Liver (tissue), 9 donors: Measurements from ENCODE around the gene PCSK4. TPM values are rescaled to one million over a fixed set of nuclear protein-coding genes. Genes with fewer than 3 reads are reported as not detected.

Experiments used
- DNase-seq: peaks from one replicate; pipeline ENCODE4 v3.0.0-alpha.2; 2017; ENCODE audit warnings: low spot score
- H3K27ac ChIP-seq, 2 donors: one replicate each; pipeline ENCODE4 v1.7.0; 2013; ENCODE audit warnings: inconsistent platforms in 2 of 2, low read length in 2 of 2, control low read depth in 1 of 2, low read depth in 1 of 2, mild to moderate bottlenecking in 1 of 2
- H3K27me3 ChIP-seq, 4 donors: one replicate each; pipeline versions ENCODE4 v1.6.1 to v1.7.0; 2013; ENCODE audit warnings: low read length in 3 of 4, inconsistent platforms in 1 of 4, mild to moderate bottlenecking in 1 of 4, moderate library complexity in 1 of 4; ENCODE audit not compliant: control insufficient read depth in 4 of 4, insufficient read depth in 4 of 4
- H3K36me3 ChIP-seq, 4 donors: one replicate each; pipeline versions ENCODE4 v1.6.1 to v1.7.0; 2013; ENCODE audit warnings: low read length in 3 of 4, mild to moderate bottlenecking in 3 of 4, low read depth in 1 of 4, moderate library complexity in 1 of 4; ENCODE audit not compliant: control insufficient read depth in 4 of 4, insufficient read depth in 3 of 4
- H3K4me1 ChIP-seq, 4 donors: one replicate each; pipeline versions ENCODE4 v1.6.1 to v1.7.0; 2013; ENCODE audit warnings: low read length in 3 of 4, mild to moderate bottlenecking in 3 of 4, moderate library complexity in 1 of 4; ENCODE audit not compliant: control insufficient read depth in 4 of 4, insufficient read depth in 4 of 4
- H3K4me3 ChIP-seq, 3 donors: one replicate each; pipeline versions ENCODE4 v1.6.1 to v1.7.0; 2013; ENCODE audit warnings: low read length in 3 of 3, control low read depth in 1 of 3, low read depth in 1 of 3, mild to moderate bottlenecking in 1 of 3
- H3K9ac ChIP-seq, 2 donors: one replicate each; pipeline ENCODE4 v1.7.0; 2013; ENCODE audit warnings: low read length in 2 of 2, mild to moderate bottlenecking in 2 of 2, moderate library complexity in 2 of 2, control low read depth in 1 of 2, low read depth in 1 of 2
- H3K9me3 ChIP-seq, 4 donors: one replicate each; pipeline versions ENCODE4 v1.6.1 to v1.7.0; 2013; ENCODE audit warnings: low read length in 3 of 4; ENCODE audit not compliant: control insufficient read depth in 4 of 4
- EGR1 ChIP-seq, 2 donors: IDR thresholded peaks; 2 replicates each; pipeline ENCODE4 v1.6.1; 2016 to 2018; ENCODE audit warnings: antibody characterized with exemption in 2 of 2, low read depth in 2 of 2
- FOXA1 ChIP-seq: IDR thresholded peaks from 2 replicates; pipeline ENCODE4 v1.6.1; 2016; ENCODE audit warnings: antibody characterized with exemption
- FOXA2 ChIP-seq: IDR thresholded peaks from 2 replicates; pipeline ENCODE4 v1.6.1; 2016; ENCODE audit warnings: antibody characterized with exemption
- GABPA ChIP-seq, 2 donors: IDR thresholded peaks in 1 of 2; conservative IDR thresholded peaks in 1 of 2; 2 replicates each; pipeline ENCODE4 v1.6.1; 2016; ENCODE audit warnings: antibody characterized with exemption in 2 of 2, mild to moderate bottlenecking in 1 of 2, moderate library complexity in 1 of 2
- HNF4G ChIP-seq: IDR thresholded peaks from 2 replicates; pipeline ENCODE4 v1.6.1; 2016; ENCODE audit warnings: antibody characterized with exemption
- JUND ChIP-seq, 2 donors: IDR thresholded peaks; 2 replicates each; pipeline ENCODE4 v1.6.1; 2016; ENCODE audit warnings: antibody characterized with exemption in 2 of 2
- NR2F2 ChIP-seq: IDR thresholded peaks from 2 replicates; pipeline ENCODE4 v1.6.1; 2016; ENCODE audit warnings: antibody characterized with exemption
- RAD21 ChIP-seq, 2 donors: IDR thresholded peaks; 2 replicates each; pipeline ENCODE4 v1.6.1; 2016; ENCODE audit warnings: antibody characterized with exemption in 2 of 2, mild to moderate bottlenecking in 2 of 2
- SP1 ChIP-seq: IDR thresholded peaks from 2 replicates; pipeline ENCODE4 v1.6.1; 2018; ENCODE audit warnings: antibody characterized with exemption, mild to moderate bottlenecking
- TAF1 ChIP-seq: conservative IDR thresholded peaks from 2 replicates; pipeline ENCODE4 v1.6.1; 2016; ENCODE audit warnings: antibody characterized with exemption, mild to moderate bottlenecking
- WGBS: extraction: QIAGEN DNeasy Blood & Tissue Kit; methylation state at CpG from one replicate; pipeline ENCODE4 v1.1.7; 2013; 5-methylcytosine and 5-hydroxymethylcytosine counted together
- polyA plus RNA-seq, 2 donors: library from polyadenylated mRNA; stranded (reverse) in 1 of 2; unstranded in 1 of 2; fragments of 200-250 nt in 1 of 2; fragments of >200 nt in 1 of 2; fragmentation: Nextera tagmentation in 1 of 2; extraction: Ambion mirVana in 1 of 2; gene quantifications; one replicate each; pipeline versions ENCODE4 v1.2.1 to v1.2.3, GENCODE V29; 2013 to 2015
- total RNA-seq, 2 donors: library from RNA; depleted of rRNA; stranded (reverse); fragments of >200 nt; gene quantifications; one replicate each; pipeline ENCODE4 v1.2.3, GENCODE V29; 2014
- TF ChIP-seq, protein P1 (sequence below): IDR thresholded peaks from 2 replicates; pipeline ENCODE4 v1.6.1; 2016; ENCODE audit warnings: antibody characterized with exemption
- TF ChIP-seq, protein P2 (sequence below): fragments of 150-350 bp; IDR thresholded peaks from 2 replicates; pipeline ENCODE4 v1.5.1; 2017; ENCODE audit warnings: improper control_type of control experiment, low read depth, low read length; ENCODE audit not compliant: missing input control
- TF ChIP-seq, protein P3 (sequence below): IDR thresholded peaks from 2 replicates; pipeline ENCODE4 v1.6.1; 2016; ENCODE audit warnings: antibody characterized with exemption, mild to moderate bottlenecking
- TF ChIP-seq, protein P4 (sequence below): IDR thresholded peaks from 2 replicates; pipeline ENCODE4 v1.6.1; 2016; ENCODE audit warnings: antibody characterized with exemption
- donor health status: healthy.
- donor health status: healthy.
- donor health status: healthy.
- donor health status: healthy.
- donor health status: healthy.

PCSK4 gene
- total and polyA plus RNA-seq, 4 donors, result 0.60 to 2.6 (median 1.9) TPM

DNA sequence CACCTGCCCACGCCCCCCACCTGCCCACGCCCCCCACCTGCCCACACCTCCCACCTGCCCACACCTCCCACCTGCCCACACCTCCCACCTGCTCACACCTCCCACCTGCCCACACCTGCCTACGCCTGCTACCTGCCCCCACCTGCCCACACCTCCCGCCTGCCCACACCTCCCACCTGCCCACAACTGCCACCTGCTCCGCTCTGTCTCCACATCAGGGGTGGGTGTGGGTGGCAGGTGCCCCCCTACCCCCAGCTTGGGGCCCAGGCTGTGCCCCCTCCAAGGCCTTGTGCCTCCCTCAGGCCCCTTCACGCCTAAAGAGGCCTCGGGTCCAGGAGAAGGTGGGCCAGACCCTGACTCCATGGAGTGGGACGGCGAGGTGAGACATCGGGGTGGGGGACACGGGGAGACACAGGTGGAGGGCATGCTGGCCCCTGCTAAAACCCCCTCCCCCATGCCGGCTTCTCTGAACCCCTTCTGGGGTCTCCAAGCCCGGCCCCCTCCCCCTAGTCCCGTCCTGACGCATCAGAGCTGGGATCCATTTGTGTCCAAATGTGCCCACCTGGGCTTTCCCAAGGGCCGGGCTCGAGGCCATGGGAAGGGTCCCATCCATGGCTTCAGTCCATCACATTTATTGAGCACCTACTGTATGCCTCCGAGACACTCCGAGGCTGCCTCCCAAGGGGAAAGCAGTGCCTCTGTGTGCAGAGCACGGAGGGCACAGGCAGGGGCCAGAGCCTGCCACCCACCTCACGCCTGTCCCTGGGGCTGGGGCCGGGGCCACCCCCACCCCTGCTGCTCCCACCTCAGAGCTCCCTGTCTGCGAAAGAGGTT, 38.7 kb upstream of the PCSK4 start:
- no peaks in the 10 kb centered on the region for H3K9me3 ChIP-seq
- H3K36me3 ChIP-seq, result no peaks in the 10 kb centered on the region
- H3K27ac ChIP-seq, result no peak overlapping the region
- H3K4me1 ChIP-seq, result peaks cover 0 to 5% (median 2%) of the 10 kb centered on the region in 4 donors
- DNase-seq, result no peak
- H3K9ac ChIP-seq, result no peak overlapping the region
- peaks cover 0 to 20% (median 5%) of the 10 kb centered on the region in 4 donors for H3K27me3 ChIP-seq
- TF ChIP-seq NR2F2 (no peak), TAF1 (no peak), RAD21 (IDR thresholded peaks at IDR 0.05) (no peak), HNF4G (no peak), FOXA1 (no peak), JUND (IDR thresholded peaks at IDR 0.05) (no peak), SP1 (no peak)
- TF ChIP-seq, protein P1, sequence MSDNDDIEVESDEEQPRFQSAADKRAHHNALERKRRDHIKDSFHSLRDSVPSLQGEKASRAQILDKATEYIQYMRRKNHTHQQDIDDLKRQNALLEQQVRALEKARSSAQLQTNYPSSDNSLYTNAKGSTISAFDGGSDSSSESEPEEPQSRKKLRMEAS, result no peak
- 78% methylated on average over 23 of the region's 23 CpGs for WGBS
- H3K4me3 ChIP-seq, result no peak overlapping the region

DNA sequence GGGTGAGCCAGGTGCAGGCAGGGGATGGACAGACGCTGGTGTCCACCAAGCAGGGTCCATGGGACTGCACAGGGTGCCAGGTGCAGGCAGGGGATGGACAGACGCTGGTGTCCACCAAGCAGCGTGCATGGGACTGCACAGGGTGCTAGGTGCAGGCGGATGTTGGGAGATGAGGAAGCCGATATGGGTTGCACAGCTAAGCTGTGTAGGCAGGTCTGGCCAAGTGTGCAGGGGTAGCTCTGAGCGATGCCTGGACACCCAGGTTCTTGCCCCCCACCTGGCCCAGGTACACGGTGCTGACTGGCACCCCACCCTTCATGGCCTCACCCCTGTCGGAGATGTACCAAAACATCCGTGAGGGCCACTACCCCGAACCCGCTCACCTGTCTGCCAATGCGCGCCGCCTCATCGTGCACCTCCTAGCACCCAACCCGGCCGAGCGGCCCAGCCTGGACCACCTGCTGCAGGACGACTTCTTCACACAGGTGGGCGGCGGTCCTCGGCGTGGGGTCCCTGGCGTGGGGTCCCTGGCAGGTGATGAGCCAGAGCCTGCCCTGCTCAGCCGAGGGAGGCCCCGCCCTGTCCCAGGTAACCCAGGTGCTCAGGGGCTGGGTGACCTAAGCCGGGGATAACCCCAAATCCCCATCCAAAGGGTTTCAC, 37.6 kb upstream of the PCSK4 start:
- H3K36me3 ChIP-seq, result no peaks in the 10 kb centered on the region
- TF ChIP-seq SP1 (no peak), EGR1 (IDR thresholded peaks at IDR 0.05; ENCODE audit: low read depth in 2 of 2) (no peak), RAD21 (IDR thresholded peaks at IDR 0.05) (no peak), GABPA (IDR thresholded peaks at IDR 0.05 in 1 of 2, conservative IDR thresholded peaks at IDR 0.05 in 1 of 2) (no peak), FOXA1 (no peak), FOXA2 (no peak), NR2F2 (no peak), TAF1 (no peak)
- TF ChIP-seq, protein P2, sequence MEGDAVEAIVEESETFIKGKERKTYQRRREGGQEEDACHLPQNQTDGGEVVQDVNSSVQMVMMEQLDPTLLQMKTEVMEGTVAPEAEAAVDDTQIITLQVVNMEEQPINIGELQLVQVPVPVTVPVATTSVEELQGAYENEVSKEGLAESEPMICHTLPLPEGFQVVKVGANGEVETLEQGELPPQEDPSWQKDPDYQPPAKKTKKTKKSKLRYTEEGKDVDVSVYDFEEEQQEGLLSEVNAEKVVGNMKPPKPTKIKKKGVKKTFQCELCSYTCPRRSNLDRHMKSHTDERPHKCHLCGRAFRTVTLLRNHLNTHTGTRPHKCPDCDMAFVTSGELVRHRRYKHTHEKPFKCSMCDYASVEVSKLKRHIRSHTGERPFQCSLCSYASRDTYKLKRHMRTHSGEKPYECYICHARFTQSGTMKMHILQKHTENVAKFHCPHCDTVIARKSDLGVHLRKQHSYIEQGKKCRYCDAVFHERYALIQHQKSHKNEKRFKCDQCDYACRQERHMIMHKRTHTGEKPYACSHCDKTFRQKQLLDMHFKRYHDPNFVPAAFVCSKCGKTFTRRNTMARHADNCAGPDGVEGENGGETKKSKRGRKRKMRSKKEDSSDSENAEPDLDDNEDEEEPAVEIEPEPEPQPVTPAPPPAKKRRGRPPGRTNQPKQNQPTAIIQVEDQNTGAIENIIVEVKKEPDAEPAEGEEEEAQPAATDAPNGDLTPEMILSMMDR, result no peak
- TF ChIP-seq, protein P3, sequence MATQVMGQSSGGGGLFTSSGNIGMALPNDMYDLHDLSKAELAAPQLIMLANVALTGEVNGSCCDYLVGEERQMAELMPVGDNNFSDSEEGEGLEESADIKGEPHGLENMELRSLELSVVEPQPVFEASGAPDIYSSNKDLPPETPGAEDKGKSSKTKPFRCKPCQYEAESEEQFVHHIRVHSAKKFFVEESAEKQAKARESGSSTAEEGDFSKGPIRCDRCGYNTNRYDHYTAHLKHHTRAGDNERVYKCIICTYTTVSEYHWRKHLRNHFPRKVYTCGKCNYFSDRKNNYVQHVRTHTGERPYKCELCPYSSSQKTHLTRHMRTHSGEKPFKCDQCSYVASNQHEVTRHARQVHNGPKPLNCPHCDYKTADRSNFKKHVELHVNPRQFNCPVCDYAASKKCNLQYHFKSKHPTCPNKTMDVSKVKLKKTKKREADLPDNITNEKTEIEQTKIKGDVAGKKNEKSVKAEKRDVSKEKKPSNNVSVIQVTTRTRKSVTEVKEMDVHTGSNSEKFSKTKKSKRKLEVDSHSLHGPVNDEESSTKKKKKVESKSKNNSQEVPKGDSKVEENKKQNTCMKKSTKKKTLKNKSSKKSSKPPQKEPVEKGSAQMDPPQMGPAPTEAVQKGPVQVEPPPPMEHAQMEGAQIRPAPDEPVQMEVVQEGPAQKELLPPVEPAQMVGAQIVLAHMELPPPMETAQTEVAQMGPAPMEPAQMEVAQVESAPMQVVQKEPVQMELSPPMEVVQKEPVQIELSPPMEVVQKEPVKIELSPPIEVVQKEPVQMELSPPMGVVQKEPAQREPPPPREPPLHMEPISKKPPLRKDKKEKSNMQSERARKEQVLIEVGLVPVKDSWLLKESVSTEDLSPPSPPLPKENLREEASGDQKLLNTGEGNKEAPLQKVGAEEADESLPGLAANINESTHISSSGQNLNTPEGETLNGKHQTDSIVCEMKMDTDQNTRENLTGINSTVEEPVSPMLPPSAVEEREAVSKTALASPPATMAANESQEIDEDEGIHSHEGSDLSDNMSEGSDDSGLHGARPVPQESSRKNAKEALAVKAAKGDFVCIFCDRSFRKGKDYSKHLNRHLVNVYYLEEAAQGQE, result no peak
- TF ChIP-seq, protein P4, sequence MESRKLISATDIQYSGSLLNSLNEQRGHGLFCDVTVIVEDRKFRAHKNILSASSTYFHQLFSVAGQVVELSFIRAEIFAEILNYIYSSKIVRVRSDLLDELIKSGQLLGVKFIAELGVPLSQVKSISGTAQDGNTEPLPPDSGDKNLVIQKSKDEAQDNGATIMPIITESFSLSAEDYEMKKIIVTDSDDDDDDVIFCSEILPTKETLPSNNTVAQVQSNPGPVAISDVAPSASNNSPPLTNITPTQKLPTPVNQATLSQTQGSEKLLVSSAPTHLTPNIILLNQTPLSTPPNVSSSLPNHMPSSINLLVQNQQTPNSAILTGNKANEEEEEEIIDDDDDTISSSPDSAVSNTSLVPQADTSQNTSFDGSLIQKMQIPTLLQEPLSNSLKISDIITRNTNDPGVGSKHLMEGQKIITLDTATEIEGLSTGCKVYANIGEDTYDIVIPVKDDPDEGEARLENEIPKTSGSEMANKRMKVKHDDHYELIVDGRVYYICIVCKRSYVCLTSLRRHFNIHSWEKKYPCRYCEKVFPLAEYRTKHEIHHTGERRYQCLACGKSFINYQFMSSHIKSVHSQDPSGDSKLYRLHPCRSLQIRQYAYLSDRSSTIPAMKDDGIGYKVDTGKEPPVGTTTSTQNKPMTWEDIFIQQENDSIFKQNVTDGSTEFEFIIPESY, result no peak
- H3K27ac ChIP-seq, result no peak overlapping the region
- DNase-seq, result no peak
- no peaks in the 10 kb centered on the region for H3K9me3 ChIP-seq
- no peak overlapping the region for H3K9ac ChIP-seq
- 80% methylated on average over 27 of the region's 27 CpGs for WGBS
- no peak overlapping the region for H3K4me3 ChIP-seq
- H3K27me3 ChIP-seq, result peaks cover 0 to 26% (median 7%) of the 10 kb centered on the region in 4 donors
- peaks cover 0 to 5% (median 2%) of the 10 kb centered on the region in 4 donors for H3K4me1 ChIP-seq
